H1 (cell line): ENCODE data around the gene SURF2. TPM values are rescaled to one million over a fixed set of nuclear protein-coding genes. Genes with fewer than 3 reads are reported as not detected.

Experiments
- CTCF ChIP-seq, 3 experiments: IDR thresholded peaks; 1 replicate in 2 of 3; 2 replicates in 1 of 3; pipeline versions ENCODE4 v1.5.1 to v1.6.1; 2011; ENCODE audit warnings: low read length in 3 of 3, mild to moderate bottlenecking in 3 of 3, inconsistent platforms in 2 of 3, low read depth in 1 of 3, moderate library complexity in 1 of 3; ENCODE audit not compliant: insufficient read depth in 1 of 3; ENCODE audit errors: control extremely low read depth in 1 of 3
- polyA plus RNA-seq, 7 experiments: library from polyadenylated mRNA; depleted of rRNA in 3 of 7; stranded (reverse) in 5 of 7; unstranded in 2 of 7; fragments of >200 nt in 5 of 7; fragments of 200-250 nt in 2 of 7; gene quantifications; 1 replicate in 5 of 7; 2 replicates in 1 of 7; 4 replicates in 1 of 7; pipeline versions ENCODE4 v1.2.1 to v1.2.3, GENCODE V29; 2011 to 2013; ENCODE audit warnings: missing spikeins in 2 of 7, mixed read lengths in 2 of 7
- total RNA-seq: library from RNA; stranded (reverse); fragmentation: NEBNext Ultra II Directional; extraction: Animal tissue kit (Norgen Biotek cat#: 25700); gene quantifications from 2 replicates; pipeline ENCODE4 v1.2.1, GENCODE V29; 2021

The SURF2 gene
- total and polyA plus RNA-seq, 2 of the 8 experiments (the other 6 are each of a cell fraction or from before 2014, with no cell fraction given) = 36.6 to 37.7 TPM

- TF ChIP-seq CTCF (IDR thresholded peaks at IDR 0.05; ENCODE audit: control extremely low read depth in 1 of 3, insufficient read depth in 1 of 3, low read depth in 1 of 3, low read length in 3 of 3) = peak in 2 of 3 experiments; percentile 81 to 86; a peak in 3 of 4 replicates
Observed at GRCh38 chr9:133342069-133342406, 14.3 kb upstream of the SURF2 start (continued).
